Measurements from ENCODE around the gene OSCAR. TPM values are rescaled to one million over a fixed set of nuclear protein-coding genes. Genes with fewer than 3 reads are reported as not detected.
A peak's percentile ranks its signal among the peaks of the same experiment; 100 is the strongest.

The OSCAR gene
- total and polyA plus RNA-seq, 2 donors, result 0.21 to 2.3 TPM

DNA sequence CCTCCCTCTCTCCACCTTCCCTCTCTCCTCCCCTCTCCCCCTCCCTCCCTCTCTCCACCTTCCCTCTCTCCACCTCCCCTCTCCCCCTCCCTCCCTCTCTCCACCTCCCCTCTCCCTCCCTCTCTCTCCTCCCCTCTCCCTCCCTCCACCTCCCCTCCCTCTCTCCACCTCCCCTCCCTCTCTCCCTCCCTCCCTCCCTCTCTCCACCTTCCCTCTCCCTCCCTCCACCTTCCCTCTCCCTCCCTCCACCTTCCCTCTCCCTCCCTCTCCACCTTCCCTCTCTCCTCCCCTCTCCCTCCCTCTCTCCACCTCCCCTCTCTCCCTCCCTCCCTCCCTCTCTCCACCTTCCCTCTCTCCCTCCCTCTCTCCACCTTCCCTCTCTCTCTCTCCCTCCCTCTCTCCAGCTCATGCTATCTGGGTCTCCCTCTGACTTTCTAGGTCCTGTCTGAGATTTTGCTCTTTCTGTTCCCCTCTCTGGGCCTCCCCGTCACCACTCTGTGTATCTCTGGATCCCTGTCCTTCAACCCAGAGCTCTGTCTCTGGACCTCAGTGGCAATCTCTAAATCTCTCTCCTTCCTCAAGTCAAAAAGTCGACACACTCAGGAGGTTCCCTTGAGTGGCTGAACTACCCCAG, 33.5 kb upstream of the OSCAR start:
- no peak overlapping the region for H3K4me3 ChIP-seq (ENCODE audit: low read depth, low read length)
- H3K27ac ChIP-seq (ENCODE audit: low read depth), result no peak overlapping the region
- 61% methylated on average over 2 of the region's 2 CpGs for WGBS
- no peaks in the 10 kb centered on the region for H3K4me1 ChIP-seq (ENCODE audit: insufficient read depth)
- no peak for DNase-seq (ENCODE audit: extremely low spot score)
- peaks cover 2% of the 10 kb centered on the region for H3K36me3 ChIP-seq (ENCODE audit: insufficient read depth)

DNA sequence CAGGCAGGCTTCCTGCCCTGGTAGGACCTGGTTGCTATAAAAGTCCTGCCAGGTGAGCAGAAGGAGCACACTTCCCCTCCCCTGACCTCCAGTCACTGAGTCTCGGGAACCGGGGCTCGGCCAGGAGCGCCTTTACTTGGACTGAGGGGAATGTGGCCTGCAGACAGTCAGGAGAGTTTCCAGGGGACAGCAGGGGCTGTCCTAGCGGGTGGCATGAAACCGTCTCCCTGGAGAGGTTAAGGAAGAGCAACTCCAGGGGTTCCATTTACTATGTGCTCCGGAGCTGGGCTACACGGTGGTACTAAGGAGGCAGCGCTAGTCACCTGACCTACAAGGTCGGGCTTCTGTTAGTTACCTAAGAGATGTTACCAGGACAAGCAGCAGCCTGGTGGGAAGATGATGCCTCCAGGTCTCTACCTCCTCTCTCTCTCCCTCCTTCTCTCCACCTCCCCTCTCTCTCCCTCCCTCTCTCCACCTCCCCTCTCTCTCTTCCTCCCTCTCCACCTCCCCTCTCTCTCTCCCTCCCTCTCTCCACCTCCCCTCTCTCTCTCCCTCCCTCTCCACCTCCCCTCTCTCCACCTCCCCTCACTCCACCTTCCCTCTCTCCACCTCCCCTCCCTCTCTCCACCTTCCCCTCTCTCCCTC, 32.8 kb upstream of the OSCAR start:
- WGBS, result 82% methylated on average over 10 of the region's 10 CpGs
- H3K4me1 ChIP-seq (ENCODE audit: insufficient read depth), result no peaks in the 10 kb centered on the region
- peaks cover 4% of the 10 kb centered on the region for H3K36me3 ChIP-seq (ENCODE audit: insufficient read depth)
- H3K4me3 ChIP-seq (ENCODE audit: low read depth, low read length), result no peak overlapping the region
- DNase-seq (ENCODE audit: extremely low spot score), result no peak
- no peak overlapping the region for H3K27ac ChIP-seq (ENCODE audit: low read depth)

DNA sequence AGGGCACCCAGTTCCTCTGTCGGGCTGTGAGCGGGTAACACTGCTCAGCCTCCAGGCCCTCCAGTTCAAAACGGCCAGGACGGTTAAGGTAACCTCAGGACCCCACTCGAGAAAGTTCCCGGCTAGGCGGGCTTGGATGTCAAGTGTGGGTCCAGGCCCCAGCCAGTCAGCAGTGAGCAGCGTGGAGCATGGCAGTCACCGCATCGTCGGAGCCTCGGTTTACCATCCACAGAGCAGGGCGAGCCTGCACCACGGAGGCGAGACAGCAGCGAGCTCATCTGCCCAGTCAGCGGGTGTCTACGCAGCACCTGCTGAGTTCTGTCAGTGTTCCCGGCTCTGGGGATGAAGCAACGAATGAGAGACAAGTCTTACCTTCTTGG, 29.0 kb upstream of the OSCAR start:
- H3K4me1 ChIP-seq (ENCODE audit: insufficient read depth), result no peaks in the 10 kb centered on the region
- H3K36me3 ChIP-seq (ENCODE audit: insufficient read depth), result peaks cover 4% of the 10 kb centered on the region
- WGBS, result 96% methylated on average over 20 of the region's 20 CpGs
- H3K4me3 ChIP-seq (ENCODE audit: low read depth, low read length), result no peak overlapping the region
- DNase-seq (ENCODE audit: extremely low spot score), result no peak
- H3K27ac ChIP-seq (ENCODE audit: low read depth), result no peak overlapping the region

DNA sequence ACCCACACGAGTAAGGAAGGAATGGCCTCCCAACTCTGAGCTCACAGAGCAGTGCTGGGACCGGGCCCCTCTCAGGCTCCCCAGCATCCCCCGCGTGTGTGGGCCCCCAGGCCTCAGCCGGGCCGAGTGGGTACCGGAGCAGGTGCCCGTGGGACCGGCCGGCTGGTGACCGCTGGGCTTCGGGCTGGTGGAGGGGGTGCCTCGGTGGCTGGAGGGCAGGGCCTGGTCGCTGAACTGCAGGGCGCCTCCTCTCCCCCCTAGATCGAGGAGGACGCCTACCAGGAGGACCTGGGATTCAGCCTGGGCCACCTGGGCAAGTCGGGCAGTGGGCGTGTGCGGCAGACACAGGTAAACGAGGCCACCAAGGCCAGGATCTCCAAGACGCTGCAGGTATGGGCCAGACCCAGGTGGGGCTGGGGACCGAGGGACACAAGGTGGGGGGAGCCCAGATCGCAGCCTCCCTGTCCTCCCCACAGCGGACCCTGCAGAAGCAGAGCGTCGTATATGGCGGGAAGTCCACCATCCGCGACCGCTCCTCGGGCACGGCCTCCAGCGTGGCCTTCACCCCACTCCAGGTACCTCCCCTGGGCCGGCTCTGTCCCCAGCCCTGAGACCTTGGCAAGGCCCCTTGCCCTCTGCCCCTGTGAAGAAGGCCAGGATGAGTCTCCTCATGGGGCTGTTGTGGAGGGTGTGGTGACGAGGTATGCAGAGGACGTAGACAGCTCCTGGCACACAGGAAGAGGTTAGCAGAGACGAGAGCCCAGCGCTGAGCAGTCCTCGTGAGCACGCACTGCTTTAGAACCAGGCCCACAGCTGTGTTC, 28.4 kb upstream of the OSCAR start:
- Histone ChIP-seq H3K36me3 (ENCODE audit: insufficient read depth) (peaks cover 4% of the 10 kb centered on the region), H3K4me1 (ENCODE audit: insufficient read depth) (no peaks in the 10 kb centered on the region), H3K27ac (ENCODE audit: low read depth) (no peak overlapping the region), H3K4me3 (ENCODE audit: low read depth, low read length) (no peak overlapping the region)
- no peak for DNase-seq (ENCODE audit: extremely low spot score)
- WGBS, result 96% methylated on average over 41 of the region's 41 CpGs

DNA sequence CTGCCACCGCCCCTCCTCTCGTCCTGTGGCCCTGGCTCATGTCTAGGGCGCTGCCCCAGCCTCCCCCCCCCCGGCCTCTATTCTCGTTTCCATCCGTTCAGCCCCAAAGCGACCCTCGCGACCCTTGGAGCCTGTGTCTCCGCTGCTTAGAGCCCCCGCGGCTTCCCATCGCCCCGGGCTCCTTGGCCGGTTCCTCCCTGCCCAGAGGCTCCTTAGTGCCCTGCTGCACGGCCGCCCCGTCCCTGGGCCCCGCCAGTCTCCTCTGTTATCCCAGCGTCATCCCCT, 27.8 kb upstream of the OSCAR start:
- WGBS, result 91% methylated on average over 20 of the region's 20 CpGs
- Histone ChIP-seq H3K27ac (ENCODE audit: low read depth) (no peak overlapping the region), H3K4me3 (ENCODE audit: low read depth, low read length) (no peak overlapping the region), H3K36me3 (ENCODE audit: insufficient read depth) (peaks cover 8% of the 10 kb centered on the region), H3K4me1 (ENCODE audit: insufficient read depth) (no peaks in the 10 kb centered on the region)
- no peak for DNase-seq (ENCODE audit: extremely low spot score)

DNA sequence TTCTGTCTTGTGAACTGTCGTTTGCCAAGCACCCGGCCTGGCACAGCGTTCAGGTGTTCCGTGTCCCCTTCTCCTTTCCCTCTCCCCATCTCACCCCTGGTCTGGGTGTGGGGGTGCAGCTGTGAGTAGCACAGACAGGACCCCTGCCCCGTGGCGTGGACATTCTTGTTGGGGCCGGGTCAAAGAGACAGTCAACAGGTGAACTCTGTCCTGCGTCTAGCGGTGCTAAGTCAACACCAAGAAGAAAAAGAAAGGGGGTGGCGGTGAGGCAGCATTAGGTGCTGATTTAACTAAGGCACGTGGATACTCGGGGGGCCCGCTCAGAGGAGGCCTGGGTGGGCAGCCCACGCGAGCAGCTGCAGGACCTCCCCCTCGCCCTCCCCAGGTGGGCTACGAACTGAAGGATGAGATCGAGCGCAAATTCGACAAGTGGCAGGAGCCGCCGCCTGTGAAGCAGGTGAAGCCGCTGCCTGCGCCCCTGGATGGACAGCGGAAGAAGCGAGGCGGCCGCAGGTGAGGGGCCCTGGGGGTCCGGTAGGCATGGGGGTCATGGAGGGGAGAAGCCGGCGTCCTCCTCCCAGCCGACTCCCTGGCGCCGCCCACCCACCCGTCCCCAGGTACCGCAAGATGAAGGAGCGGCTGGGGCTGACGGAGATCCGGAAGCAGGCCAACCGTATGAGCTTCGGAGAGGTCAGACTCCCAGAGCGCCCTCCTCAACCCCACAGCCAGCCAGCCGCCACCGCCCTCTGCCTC, 27.3 kb upstream of the OSCAR start:
- 91% methylated on average over 44 of the region's 44 CpGs for WGBS
- Histone ChIP-seq H3K4me3 (ENCODE audit: low read depth, low read length) (no peak overlapping the region), H3K4me1 (ENCODE audit: insufficient read depth) (no peaks in the 10 kb centered on the region), H3K36me3 (ENCODE audit: insufficient read depth) (peaks cover 8% of the 10 kb centered on the region), H3K27ac (ENCODE audit: low read depth) (no peak overlapping the region)
- no peak for DNase-seq (ENCODE audit: extremely low spot score)

DNA sequence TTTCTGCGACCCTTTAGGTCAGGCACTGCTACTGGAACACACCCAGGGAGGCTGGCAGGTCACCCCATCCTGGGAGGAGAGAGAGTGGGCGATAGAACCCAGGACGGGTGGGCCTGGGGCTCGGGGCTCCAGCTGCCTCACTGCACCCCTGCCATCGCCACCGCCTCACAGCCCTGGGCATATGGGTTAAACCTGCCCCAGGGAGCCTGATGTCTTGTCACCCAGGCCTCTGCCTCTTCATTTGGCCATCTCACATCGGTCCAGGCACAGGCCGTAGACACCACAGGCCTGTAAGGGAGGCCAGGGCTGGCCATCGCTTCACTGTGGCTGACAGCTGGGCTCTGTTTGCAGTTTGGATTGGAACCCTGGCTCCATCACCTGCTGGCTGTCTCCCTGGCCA, 25.1 kb upstream of the OSCAR start:
- Histone ChIP-seq H3K4me1 (ENCODE audit: insufficient read depth) (no peaks in the 10 kb centered on the region), H3K27ac (ENCODE audit: low read depth) (no peak overlapping the region), H3K36me3 (ENCODE audit: insufficient read depth) (peaks cover 8% of the 10 kb centered on the region), H3K4me3 (ENCODE audit: low read depth, low read length) (no peak overlapping the region)
- no peak for DNase-seq (ENCODE audit: extremely low spot score)
- 91% methylated on average over 9 of the region's 9 CpGs for WGBS

DNA sequence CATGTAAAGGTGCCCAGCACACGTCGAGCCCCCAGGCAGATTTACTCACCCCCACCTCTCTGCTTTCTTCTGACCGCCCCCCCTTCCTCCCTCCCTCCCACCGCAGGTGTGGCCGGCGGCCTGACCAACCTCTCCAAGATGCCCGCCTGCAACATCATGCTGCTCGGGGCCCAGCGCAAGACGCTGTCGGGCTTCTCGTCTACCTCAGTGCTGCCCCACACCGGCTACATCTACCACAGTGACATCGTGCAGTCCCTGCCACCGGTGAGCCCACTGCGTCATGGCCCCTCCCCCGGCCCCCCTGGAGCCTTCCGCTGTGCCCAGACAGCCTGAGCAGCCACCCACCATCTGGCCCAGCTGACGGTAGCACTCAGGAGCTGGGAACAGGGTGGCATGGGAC, 23.8 kb upstream of the OSCAR start:
- Histone ChIP-seq H3K4me3 (ENCODE audit: low read depth, low read length) (no peak overlapping the region), H3K4me1 (ENCODE audit: insufficient read depth) (no peaks in the 10 kb centered on the region), H3K36me3 (ENCODE audit: insufficient read depth) (peaks cover 6% of the 10 kb centered on the region), H3K27ac (ENCODE audit: low read depth) (no peak overlapping the region)
- no peak for DNase-seq (ENCODE audit: extremely low spot score)
- WGBS, result 93% methylated on average over 19 of the region's 19 CpGs

DNA sequence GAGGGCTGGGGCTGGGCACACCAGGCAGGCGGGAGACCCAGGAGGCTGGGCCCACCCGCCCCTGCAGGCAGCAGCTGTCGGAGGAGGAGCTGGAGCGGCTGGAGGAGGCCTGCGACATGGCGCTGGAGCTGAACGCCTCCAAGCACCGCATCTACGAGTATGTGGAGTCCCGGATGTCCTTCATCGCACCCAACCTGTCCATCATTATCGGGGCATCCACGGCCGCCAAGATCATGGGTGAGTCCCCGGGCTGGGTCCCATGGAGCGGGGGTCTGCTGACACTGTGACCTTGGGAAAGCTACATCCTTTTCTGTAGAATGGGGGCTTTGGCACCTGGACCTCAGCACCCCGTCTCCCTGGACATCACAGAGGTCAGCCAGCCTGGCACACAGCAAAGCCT, 23.1 kb upstream of the OSCAR start:
- 92% methylated on average over 17 of the region's 17 CpGs for WGBS
- DNase-seq (ENCODE audit: extremely low spot score), result no peak
- no peaks in the 10 kb centered on the region for H3K4me1 ChIP-seq (ENCODE audit: insufficient read depth)
- H3K36me3 ChIP-seq (ENCODE audit: insufficient read depth), result peaks cover 4% of the 10 kb centered on the region
- H3K4me3 ChIP-seq (ENCODE audit: low read depth, low read length), result no peak overlapping the region
- H3K27ac ChIP-seq (ENCODE audit: low read depth), result no peak overlapping the region

DNA sequence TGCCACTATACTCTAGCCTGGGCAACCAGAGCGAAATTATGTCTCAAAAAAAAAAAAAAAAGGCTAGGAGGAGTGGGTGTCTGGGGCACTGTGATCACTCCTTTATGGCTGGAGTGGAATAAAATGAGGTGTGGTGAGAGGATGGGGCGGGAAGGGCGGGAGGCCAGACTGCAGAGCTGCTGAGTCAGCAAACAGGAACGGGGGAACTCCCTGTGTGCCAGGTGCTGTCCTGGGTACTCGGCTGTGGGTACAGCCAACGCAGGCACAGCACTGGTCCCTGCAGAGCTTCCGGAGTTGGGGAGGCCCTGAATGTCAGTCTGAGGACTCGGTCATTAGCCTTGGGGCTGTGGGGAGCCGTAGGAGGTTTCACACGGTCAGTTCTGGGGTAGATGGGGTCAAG, 20.7 kb upstream of the OSCAR start:
- Histone ChIP-seq H3K4me1 (ENCODE audit: insufficient read depth) (no peaks in the 10 kb centered on the region), H3K36me3 (ENCODE audit: insufficient read depth) (peaks cover 7% of the 10 kb centered on the region), H3K4me3 (ENCODE audit: low read depth, low read length) (no peak overlapping the region), H3K27ac (ENCODE audit: low read depth) (no peak overlapping the region)
- DNase-seq (ENCODE audit: extremely low spot score), result no peak
- 94% methylated on average over 10 of the region's 10 CpGs for WGBS

DNA sequence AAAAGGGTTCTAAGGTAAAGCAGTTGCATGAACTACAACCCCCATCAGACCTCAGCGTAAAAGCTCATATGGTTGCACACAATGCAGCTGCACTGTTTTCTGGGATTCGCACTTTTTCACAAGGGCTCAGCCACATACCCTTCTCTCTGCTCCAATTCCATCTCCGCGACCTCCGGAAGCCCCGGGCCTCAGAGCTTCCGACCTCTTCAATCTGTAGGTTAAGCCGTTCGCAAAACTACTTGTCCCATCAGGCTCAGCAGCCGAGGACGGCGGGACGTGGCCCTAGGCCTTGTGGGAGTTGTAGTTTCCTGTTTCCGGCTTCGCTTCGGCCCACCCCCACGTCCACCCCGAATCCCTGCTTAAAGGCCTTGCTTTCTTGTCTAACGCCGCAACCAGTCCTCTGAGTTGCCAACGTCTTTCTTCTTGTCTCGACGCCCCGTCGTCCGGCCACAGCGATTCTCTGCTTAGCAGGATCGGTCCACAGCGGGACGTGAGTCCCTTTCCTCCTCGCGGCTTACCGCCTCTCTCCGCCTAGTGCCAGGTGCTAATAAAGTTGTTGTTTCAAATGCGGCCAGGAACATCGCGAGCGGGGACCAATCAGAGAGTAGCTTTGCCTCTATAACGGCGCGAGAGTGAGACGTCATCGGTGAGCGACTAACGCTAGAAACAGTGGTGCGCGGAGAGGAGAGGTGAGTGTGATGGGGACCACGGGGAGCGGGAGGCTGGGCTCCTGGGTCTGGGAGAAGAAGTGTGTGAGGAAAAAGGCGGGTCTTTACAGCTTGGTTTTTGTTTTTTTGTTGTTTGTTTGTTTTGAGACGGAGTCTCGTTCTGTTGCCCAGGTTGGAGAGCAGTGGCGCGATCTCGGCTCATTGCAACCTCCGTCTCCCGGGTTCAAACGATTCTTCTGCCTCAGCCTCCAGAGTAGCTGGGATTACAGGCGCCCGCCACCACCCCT, 14.8 kb upstream of the OSCAR start, which contains the start of the genes PRPF31 and TFPT:
Gene PRPF31, plus strand, starts transcription at position 646 of the 955 bp plus-strand sequence. CDS start 2,525 bp downstream, outside the sequence.
Gene TFPT, minus strand, starts transcription at position 549 of the 955 bp plus-strand sequence. Its CDS starts 388 bp downstream, at position 161.
- Histone ChIP-seq H3K4me1 (ENCODE audit: insufficient read depth) (no peaks in the 10 kb centered on the region), H3K36me3 (ENCODE audit: insufficient read depth) (peaks cover 5% of the 10 kb centered on the region), H3K27ac (ENCODE audit: low read depth) (peak within 1 kb of the TSS; percentile 88), H3K4me3 (ENCODE audit: low read depth, low read length) (peak within 1 kb of the TSS; percentile 39)
- WGBS, result under 1% methylated on average over 60 of the region's 60 CpGs
- DNase-seq (ENCODE audit: extremely low spot score), result peak; percentile 98

DNA sequence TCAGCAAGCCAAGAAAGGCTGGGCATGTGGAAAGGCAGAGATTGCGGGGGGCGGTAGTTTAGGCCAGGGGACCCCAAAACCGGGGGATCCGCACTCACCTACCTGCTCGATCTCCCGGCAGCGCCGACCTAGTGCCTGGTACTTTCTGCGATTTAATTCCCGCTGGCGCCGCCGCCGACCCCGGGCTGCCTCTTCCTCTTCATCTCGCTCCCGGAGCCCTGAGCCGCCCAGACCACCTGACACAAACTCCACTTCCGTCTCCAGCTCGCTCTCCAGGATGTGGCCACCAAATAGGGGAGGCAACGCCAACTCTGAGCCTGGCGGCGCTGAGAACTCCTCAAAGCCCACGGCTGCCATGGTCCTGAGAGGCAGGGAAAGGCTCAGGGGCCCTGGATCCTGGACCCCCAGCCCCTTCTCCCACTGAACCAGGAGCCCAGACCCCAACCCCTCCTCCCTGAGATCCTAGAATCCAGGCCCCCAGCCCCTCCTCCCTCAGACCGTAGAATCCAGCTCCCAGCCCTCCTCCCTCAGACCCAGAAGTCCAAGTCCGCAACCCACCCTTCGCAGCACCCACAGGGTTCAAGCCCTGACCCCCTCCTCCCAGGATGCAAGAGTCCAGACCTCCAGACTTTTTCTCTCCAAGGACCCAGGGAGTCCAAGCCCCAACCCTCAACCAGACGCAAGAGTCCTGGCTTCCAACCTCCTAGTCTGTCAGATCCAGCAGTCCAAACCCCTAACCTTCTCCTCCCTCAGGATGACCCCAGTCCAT, 13.9 kb upstream of the OSCAR start:
- WGBS, result 21% methylated on average over 28 of the region's 28 CpGs
- peaks cover 5% of the 10 kb centered on the region for H3K36me3 ChIP-seq (ENCODE audit: insufficient read depth)

More for the DNA sequence above, 13.9 kb upstream of the OSCAR start:
- Histone ChIP-seq H3K4me1 (ENCODE audit: insufficient read depth) (no peaks in the 10 kb centered on the region), H3K27ac (ENCODE audit: low read depth) (no peak overlapping the region), H3K4me3 (ENCODE audit: low read depth, low read length) (peak overlapping the region; percentile 39)
- no peak for DNase-seq (ENCODE audit: extremely low spot score)

Measured in urinary bladder (tissue), 4 donors.